Mesothelial cell of epicardium (in vitro differentiated cells): ENCODE measurements around the gene RIPOR2. TPM values are rescaled to one million over a fixed set of nuclear protein-coding genes. Genes with fewer than 3 reads are reported as not detected.

Experiments
- DNase-seq, 2 experiments: peaks; one replicate each; pipeline ENCODE4 v3.0.0; 2021; ENCODE audit warnings: low spot score in 2 of 2; ENCODE audit not compliant: unreplicated experiment in 2 of 2
- H3K27ac Mint-ChIP-seq: 2 replicates; pipeline ENCODE4 v1.8.0; 2021; ENCODE audit warnings: mixed read lengths
- H3K27me3 Mint-ChIP-seq: 2 replicates; pipeline ENCODE4 v1.8.0; 2021; ENCODE audit warnings: low read depth, mixed read lengths
- H3K36me3 Mint-ChIP-seq: 2 replicates; pipeline ENCODE4 v1.8.0; 2021; ENCODE audit warnings: mixed read lengths
- H3K4me1 Mint-ChIP-seq: 2 replicates; pipeline ENCODE4 v1.8.0; 2021; ENCODE audit warnings: mixed read lengths
- H3K4me3 Mint-ChIP-seq: 2 replicates; pipeline ENCODE4 v1.8.0; 2021; ENCODE audit warnings: mild to moderate bottlenecking, moderate library complexity, mixed read lengths
- H3K9me3 Mint-ChIP-seq: 2 replicates; pipeline ENCODE4 v1.8.0; 2021; ENCODE audit warnings: mixed read lengths
- CTCF ChIP-seq: fragments of 200-600 bp; sonication (generic); IDR thresholded peaks from one replicate; pipeline ENCODE4 v1.5.0; 2021; ENCODE audit warnings: antibody characterized with exemption; ENCODE audit not compliant: unreplicated experiment
- total RNA-seq: library from RNA; stranded (reverse); gene quantifications from 3 replicates; pipeline ENCODE4 v1.2.1, GENCODE V29; 2021

Gene RIPOR2
- total RNA-seq, 1 donor from 2014 or later, result 1.7 TPM

GRCh38 chr6:24943774-24944173 lies 8.0 kb upstream of the RIPOR2 start:
- no peaks in the 10 kb centered on the region for H3K27me3 Mint-ChIP-seq
- H3K27ac Mint-ChIP-seq, result no peak overlapping the region
- peaks cover 12% of the 10 kb centered on the region for H3K36me3 Mint-ChIP-seq
- no peak for DNase-seq
- no peak overlapping the region for H3K4me3 Mint-ChIP-seq
- H3K4me1 Mint-ChIP-seq, result no peaks in the 10 kb centered on the region
- no peak for TF ChIP-seq CTCF
- H3K9me3 Mint-ChIP-seq, result peaks cover 34% of the 10 kb centered on the region

DNA sequence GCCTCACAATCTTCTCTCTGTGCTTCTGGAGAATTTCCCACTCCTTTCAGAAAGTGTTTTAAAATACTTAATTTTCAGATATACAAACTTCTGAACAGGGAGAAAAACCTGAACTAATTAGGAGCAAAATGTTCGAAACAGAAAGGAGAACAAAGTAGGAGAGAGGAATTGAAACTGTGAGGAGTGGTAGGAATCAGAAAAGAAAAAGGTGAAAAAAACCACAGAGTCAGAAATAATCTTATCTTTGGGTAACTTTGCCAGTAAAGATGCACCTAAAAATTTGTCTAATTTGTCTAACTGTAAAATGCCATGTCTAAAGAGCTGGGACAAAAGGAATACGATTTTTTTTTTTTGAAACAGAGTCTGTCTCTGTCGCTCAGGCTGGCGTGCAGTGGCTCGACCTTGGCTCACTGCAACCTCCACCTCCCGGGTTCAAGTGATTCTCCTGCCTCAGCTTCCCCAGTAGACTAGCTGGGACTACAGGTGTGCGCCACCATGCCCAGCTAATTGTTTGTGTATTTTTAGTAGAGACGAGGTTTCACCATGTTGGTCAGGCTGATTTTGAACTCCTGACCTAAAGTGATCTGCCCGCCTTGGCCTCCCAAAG lies 4.7 kb upstream of the RIPOR2 start:
- no peak overlapping the region for H3K27ac Mint-ChIP-seq
- peaks cover 12% of the 10 kb centered on the region for H3K36me3 Mint-ChIP-seq
- H3K4me1 Mint-ChIP-seq, result peaks cover 3% of the 10 kb centered on the region
- DNase-seq, result no peak
- no peak overlapping the region for H3K4me3 Mint-ChIP-seq
- H3K27me3 Mint-ChIP-seq, result no peaks in the 10 kb centered on the region
- TF ChIP-seq CTCF, result no peak
- H3K9me3 Mint-ChIP-seq, result peaks cover 22% of the 10 kb centered on the region

- no peak for DNase-seq
- no peaks in the 10 kb centered on the region for H3K9me3 Mint-ChIP-seq
- no peaks in the 10 kb centered on the region for H3K36me3 Mint-ChIP-seq
- no peak for TF ChIP-seq CTCF
- H3K27ac Mint-ChIP-seq, result no peak overlapping the region
- no peak overlapping the region for H3K4me3 Mint-ChIP-seq
- H3K4me1 Mint-ChIP-seq, result peaks cover 19% of the 10 kb centered on the region
- H3K27me3 Mint-ChIP-seq, result no peaks in the 10 kb centered on the region
Measured at GRCh38 chr6:24936641-24937317, 1.0 kb upstream of the RIPOR2 start.

DNA sequence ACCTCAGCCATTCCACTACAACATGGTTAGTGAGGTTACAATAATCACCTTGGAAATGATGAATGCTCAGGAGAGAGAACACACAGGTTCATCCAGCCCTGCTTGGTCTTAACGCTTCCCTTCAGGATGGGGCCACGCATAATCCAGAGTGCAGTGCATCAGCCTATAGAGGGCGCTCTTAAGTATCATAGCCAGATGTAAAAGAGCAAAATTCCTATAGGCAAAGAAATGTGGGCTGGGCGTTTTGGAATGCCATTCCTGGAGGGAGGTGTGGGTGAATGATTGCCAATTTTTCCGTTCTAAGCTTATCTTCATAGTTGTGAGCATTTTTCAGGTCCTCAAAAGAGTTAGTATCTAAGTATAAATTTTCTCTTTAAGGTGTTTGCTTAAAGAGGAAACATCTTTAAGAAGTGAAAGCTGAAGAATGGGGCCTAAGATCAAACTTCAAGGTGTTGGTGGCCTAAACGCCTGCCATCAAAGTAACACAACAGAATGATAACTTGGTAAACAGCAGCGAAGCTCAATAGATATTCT lies 1.8 kb downstream of the RIPOR2 start:
- Mint-ChIP-seq H3K36me3 (no peaks in the 10 kb centered on the region), H3K27me3 (no peaks in the 10 kb centered on the region), H3K4me3 (no peak overlapping the region), H3K9me3 (no peaks in the 10 kb centered on the region), H3K27ac (no peak overlapping the region), H3K4me1 (peaks cover 42% of the 10 kb centered on the region)
- no peak for TF ChIP-seq CTCF
- DNase-seq, result no peak

DNA sequence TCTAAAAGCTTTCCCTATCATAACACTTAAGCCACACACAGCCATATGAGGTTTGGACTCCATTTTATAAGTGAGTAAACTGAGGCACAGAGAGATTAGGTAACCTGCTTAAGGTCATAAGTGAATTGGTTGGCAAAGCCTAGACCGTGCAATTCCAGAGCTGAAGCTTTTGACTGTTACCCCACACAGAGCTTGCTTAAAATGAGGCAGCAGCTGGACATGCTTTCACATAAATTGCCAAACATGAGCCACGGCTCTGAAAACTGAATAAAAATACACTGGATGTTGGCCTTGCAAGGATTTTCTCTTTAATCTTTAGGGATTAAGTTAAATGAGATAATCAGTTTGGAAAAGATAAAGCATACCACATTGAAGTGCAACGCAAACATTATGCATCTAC lies 2.5 kb downstream of the RIPOR2 start:
- Mint-ChIP-seq H3K4me3 (no peak overlapping the region), H3K27me3 (no peaks in the 10 kb centered on the region), H3K36me3 (no peaks in the 10 kb centered on the region), H3K4me1 (peaks cover 49% of the 10 kb centered on the region), H3K9me3 (no peaks in the 10 kb centered on the region), H3K27ac (no peak overlapping the region)
- no peak for TF ChIP-seq CTCF
- no peak for DNase-seq
